ENCODE measurements around the gene PLD1.
"Not testable (repeated sequence)": the region's sequence is repeated elsewhere in the genome, so short reads cannot be mapped to it uniquely, and the experiment has no call there.

Gene PLD1

GRCh38 chr3:171606151-171606751 lies 204.0 kb downstream of the PLD1 start:
- DNase-seq: no peak

DNA sequence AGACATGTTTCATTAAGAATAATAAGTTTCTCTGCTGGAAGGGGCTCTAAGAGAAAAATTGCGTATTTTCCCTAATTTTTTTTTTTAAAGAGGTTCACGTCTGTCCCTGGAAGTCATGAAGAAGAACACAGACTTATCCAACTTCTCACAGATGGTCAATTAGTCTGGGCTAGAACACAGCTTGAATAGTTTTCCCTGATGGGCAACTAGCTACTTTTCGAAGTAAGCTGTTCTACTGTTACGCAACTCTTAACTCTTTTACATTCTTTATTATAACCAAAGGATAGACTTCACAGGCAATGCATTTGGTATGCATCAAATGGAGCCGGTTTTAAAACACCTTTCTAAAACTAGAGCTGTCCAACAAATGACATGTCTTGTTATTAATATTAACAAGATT lies 205.9 kb downstream of the PLD1 start:
- no peak for DNase-seq

GRCh38 chr3:171602072-171602471 lies 208.2 kb downstream of the PLD1 start:
- no peak for DNase-seq

- DNase-seq: no peak
These were observed 210.3 kb downstream of the PLD1 start for GRCh38 chr3:171600030-171600429.

DNA sequence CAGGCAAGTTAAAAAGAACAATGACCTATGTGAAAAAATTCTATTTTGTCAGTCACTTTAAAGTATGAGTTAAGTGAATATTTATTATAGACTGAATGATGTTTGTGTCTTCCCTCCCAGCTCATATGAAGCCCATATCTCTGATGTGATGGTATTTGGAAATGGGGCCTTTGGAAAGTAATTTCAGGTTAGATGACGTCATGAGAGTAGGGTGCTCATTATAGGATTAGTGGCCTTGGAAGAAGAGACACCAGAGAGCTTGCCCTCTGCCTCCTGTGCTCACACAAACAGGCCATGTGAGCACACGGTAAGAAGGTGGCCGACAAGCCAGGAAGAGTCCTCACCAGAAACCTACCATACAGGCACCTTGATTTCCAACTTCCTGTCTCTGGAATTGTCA lies 211.3 kb downstream of the PLD1 start:
- no peak for DNase-seq

- DNase-seq: no peak
These were observed 217.5 kb downstream of the PLD1 start for GRCh38 chr3:171592786-171593185.

- no peak for DNase-seq
These were observed 219.2 kb downstream of the PLD1 start for GRCh38 chr3:171591070-171591469.

GRCh38 chr3:171586274-171586673 lies 224.0 kb downstream of the PLD1 start:
- DNase-seq: no peak

GRCh38 chr3:171585039-171585438 lies 225.2 kb downstream of the PLD1 start:
- no peak for DNase-seq

- DNase-seq: no peak
These were observed 226.2 kb downstream of the PLD1 start for GRCh38 chr3:171584100-171584499.

DNA sequence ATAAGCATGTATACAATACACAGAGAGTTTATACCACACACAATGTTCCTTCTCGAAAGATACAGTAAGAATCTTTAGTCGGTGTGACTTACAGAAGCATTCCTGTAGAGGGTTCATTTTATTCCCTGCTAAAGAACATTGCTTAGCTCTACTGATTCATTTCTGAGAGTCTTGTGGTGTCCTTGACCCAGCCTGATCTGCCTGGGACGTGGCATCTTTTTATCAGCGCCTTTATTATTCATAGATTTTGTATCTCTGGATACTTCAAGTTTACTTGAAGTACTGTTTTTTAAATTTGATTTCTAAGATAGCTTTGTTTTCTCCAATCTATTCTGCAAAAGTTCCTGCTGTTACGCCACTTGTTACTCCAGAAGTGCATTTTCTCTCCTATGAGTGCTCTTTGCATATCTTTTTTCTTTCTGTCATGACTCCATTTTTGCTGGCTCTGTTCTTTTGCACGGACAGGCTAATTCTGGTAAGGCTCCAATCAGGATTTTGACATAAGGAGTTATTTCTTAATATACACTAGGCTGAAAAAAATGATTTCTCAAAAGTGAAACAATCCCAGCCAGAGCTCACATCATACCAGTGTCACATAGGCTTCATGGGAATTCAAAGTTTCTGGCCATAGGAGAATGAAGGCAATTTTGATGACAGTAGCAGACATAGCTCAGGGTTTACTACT lies 235.6 kb downstream of the PLD1 start:
- no peak for DNase-seq

DNA sequence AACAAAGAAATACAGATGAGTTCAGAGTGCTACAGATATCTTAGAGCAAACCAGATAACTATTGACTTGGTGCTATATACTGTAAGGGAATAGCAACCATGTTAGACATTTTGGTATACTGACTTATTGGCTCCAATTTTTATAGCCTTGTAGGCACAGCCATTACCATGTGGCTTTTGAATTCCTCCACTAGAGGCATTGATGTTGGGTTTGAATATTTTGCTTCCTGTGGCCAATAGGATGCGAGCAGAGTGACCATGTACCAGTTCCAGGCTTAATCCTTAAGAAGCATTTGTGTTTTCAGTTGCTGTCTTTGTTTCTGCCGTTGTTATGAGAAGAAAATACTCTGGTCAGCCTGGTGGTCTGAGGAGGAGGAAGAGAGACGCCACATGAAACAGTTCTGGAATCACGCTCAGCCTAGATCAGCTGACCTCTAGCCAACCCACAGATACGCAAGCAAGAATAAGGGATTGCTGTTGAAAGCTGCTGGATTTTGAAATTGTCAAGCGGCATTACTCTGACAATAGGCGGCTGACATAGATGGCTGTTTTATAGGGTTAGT lies 240.6 kb downstream of the PLD1 start:
- no peak for DNase-seq

DNA sequence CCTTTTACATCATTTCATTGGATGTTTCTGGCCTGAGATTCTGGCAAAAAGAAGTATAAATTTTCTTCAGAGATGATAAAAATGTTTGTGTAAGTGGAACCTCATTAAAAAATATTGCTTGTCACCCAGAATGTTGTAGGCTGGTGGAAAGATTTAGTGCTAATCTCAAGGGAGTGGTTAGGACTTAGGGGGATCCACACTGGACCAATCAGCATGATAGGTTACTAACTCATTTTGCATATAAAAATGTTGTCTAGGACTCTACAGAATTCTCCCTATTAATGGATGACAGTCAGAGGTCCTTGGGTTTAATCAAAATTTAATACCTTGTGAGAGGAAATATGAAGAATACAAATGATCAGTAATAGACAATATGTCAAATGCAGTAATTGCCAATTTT lies 241.5 kb downstream of the PLD1 start:
- no peak for DNase-seq

DNA sequence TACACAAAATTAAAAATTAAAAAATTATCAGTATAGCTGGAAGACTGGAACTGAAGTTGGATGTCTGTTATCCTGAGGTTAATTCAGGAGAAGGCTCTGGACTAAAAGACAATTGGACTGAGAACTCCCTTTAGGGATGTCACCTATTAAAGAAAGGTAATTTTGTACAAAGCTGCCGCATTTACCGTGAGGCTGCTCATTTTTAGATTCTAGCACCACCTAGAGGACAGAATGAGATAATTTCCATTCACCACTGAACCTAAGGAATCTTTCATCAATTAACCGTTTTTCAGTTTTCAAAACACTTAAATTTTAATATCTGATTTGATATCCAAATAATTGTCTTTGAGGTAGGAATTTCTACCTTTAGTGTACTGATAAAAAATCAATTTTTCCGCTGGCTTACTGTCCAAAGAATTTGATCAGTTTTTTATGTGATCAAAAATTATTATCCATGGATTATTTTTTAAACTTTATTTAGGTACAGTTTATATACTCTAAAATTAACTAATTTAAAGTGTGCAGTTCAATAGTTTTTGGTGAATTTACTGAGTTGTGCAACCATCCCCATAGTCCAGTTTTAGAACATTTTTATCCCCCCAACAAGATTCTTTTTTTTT lies 243.4 kb downstream of the PLD1 start:
- no peak for DNase-seq

DNA sequence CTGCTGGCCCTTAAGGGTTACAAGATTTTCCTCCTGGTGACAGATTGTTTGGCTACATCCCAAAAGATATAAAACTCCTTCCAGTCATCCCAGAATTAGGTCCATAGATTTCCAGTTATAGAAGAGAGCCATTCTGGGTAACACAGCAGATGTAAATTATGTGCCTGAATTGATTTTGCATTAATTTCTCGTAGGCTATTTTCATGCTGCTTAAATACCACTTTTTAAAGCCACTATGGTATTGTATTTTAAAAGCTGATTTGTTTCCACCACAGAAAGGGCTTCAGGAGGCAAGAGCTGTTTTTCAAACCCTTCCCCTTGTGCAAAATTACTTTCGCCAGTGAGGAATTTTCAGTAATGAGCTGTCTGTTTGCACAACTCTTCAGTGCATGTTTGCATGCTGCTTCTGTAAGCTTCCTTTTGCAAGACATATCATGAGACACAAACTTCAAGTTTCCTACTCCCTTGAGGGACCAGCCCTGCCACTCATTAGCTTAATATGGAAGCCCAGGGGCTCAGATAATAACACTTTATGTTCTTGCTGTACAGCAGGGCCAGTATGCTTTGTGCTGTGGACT lies 244.7 kb downstream of the PLD1 start:
- DNase-seq: no peak

DNA sequence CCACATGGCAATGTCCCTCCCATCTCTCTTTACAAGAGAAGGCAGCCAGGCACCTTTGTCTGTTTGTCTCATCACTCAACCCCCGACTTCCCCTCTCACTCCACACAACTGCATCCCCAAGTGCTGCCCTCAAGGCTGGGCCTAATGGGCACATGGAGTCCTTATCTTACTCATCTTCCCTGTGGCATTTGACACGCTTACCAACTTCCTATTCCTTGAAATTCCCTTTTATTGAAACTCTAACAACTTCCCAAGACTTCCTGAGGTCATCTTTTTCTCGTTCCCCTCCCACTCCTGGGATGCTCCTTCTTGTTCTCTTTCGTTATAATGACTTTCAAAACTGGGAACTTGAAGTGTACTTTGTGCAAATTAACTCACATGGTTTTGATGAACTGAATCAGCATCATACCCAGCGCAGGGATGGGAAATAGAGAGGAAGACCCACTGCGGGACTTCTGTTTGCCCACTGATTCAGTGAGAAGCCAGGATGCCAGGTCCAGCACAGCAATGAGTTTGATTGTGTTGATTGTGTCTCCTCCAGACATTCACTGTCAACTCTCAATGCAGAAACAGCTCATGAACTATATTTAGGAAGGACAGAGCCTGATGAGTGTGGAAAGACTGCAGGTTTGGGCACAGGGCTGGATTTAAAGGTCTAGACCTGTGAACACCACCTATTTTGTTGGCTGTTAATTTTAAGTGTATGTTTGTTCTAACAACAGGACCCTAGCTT lies 245.4 kb downstream of the PLD1 start:
- DNase-seq: no peak

DNA sequence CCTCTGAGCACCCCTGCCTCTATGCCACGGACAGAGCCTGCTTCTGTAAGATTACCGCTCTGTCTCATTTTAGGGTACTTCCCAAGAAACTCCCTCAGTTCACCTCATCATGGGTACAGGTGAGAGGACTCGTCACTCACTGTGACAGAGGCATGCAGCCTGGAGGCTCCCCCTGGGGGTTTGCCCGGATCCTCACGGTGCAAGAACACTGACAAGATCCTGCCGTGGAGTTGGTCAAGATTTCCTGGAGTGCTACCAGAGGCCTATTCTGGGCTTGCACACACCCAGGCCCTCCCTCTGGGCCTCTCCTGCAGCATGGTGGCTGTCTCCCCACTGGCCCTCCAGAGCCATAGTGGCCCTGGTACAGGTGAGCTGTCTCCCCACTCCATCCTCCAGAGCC lies 247.0 kb downstream of the PLD1 start:
- no peak for DNase-seq

DNA sequence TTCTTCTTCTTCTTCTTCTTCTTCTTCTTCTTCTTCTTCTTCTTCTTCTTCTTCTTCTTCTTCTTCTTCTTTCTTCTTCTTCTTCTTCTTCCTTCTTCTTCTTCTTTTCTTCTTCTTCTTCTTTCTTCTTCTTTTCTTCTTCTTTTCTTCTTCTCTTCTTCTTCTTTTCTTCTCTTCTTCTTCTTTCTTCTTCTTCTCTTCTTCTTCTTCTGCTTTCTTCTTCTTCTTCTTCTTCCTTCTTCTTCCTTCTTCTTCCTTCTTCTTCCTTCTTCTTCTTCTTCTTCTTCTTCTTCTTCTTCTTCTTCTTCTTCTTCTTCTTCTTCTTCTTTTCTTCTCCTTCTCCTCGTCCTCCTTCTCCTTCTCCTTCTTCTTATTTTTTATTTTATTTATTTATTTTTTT lies 247.8 kb downstream of the PLD1 start:
- DNase-seq: not testable (repeated sequence)

DNA sequence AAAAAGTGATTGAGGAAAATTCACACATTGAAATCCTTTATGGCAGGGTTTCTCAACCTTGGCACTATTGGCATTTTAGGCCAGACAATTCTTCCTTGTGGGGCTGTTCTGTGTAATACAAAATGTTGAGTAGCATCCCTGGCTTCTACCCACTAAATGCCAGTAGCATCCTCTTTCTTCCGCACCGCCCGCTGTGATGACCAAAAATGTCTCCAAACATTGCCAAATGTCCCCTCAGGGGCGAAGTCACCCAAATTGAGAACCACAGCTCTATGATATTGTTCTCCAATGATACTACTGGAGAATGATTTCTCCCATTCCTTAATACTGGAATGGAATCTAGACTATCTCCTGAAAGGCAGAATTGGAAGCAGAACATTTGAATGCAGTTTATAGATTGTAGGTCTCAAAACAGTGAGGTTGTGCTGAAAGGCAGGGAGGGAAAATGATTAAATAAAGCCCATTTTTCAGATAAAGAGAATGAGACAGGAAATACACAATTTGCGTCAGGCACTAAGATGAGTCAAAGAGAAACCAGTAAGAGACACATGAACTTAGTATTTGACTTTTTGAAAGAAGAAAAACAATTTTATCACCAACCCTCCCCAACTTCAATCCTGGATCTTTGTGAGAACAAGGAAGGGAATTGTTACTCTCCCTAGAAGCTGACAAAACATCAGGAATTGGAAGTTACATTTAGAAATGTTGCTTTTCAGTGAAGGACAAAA lies 248.5 kb downstream of the PLD1 start:
- no peak for DNase-seq

DNA sequence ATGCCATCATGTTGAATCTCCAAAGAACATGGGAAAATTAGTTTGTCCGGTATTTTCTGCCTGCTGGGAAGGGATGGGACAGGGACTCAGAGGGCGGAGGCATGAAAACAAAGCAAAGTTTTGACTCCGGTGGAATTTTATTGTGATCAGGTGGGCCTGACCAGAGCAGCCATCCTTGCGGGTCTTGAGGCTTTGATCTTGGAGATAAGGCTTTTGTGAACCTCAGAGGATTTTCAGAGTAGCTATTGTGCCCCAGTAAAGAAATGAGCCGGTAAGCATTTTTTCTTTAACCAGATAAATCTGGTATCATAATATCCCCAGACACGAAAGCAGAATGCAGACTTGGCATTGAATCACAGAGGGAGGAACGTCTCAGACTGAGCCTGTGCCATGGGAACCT lies 250.7 kb downstream of the PLD1 start:
- DNase-seq: no peak

DNA sequence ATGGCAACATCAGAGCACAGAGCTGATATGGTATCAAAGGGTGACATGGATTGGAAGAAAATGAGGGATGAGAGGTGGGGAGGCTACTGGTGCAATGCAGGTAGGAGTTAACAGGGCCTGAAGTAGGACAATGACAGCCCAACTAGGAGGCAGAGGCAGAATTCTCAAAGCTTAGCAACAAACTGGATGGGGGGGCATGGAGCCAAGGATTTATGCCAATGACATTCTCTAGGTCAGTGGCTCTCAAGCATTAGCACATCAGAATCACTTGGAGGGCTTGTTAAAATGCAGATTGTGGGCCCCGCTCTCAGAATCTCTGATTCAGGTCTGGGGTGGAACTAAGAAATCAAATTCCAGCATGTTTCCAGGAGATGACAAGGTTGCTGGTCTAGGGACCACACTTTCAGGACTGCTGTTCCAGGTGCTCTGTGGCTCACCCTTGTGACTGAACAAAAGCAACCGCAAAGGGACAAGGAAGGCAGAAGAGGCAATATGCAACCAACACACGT lies 252.0 kb downstream of the PLD1 start:
- DNase-seq: no peak

DNA sequence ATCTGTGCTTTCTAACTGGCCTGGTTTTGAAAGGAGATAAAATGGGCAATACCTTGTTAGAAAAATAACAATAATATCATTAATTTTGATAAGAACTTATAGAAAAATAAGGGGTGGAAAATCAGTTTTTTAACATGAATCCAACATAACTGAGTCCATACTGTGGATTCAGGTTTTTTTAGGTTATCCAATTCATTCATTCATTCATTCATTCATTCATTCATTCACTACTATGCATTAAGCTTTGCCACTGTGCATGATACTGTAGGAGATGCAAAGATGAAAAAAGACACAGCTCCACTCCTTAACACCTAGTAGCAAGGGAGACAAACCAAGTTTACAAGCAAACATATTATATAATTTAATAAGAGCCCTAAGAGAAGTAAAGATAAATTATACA lies 253.1 kb downstream of the PLD1 start:
- no peak for DNase-seq

Measured in stimulated activated naive CD4-positive, alpha-beta T cell treated with Interleukin-2 at 50 U/mL for 16 hours (primary cell).